Calu3 (cell line): ENCODE results near the gene ACAD11. TPM values are rescaled to one million over a fixed set of nuclear protein-coding genes. Genes with fewer than 3 reads are reported as not detected.

ENCODE experiments used
- BruUV-seq: library from RNA; stranded (reverse); fragments of 400-500 nt; replicated peaks from 2 replicates; lab custom pipeline; 2021; lab: Mats Ljungman, UMichigan
- CTCF ChIA-PET: fragments of 300-600 bp; sonication (Branson Sonifier 250); formaldehyde crosslinking; loops from one replicate; lab custom pipeline; 2022; ENCODE audit warnings: antibody characterized with exemption; lab: Charles Lee
- DNase-seq: peaks from one replicate; pipeline ENCODE4 v3.0.0; 2022
- H3K27ac Mint-ChIP-seq: one replicate; pipeline ENCODE4 v1.8.0; 2022; ENCODE audit warnings: mixed read lengths; ENCODE audit not compliant: unreplicated experiment
- H3K27me3 Mint-ChIP-seq: one replicate; pipeline ENCODE4 v1.8.0; 2022; ENCODE audit warnings: mixed read lengths; ENCODE audit not compliant: unreplicated experiment
- H3K36me3 Mint-ChIP-seq: one replicate; pipeline ENCODE4 v1.8.0; 2022; ENCODE audit warnings: mild to moderate bottlenecking, moderate library complexity, mixed read lengths; ENCODE audit not compliant: insufficient read depth, unreplicated experiment
- H3K4me1 Mint-ChIP-seq: one replicate; pipeline ENCODE4 v1.8.0; 2022; ENCODE audit warnings: mild to moderate bottlenecking, low read depth, mixed read lengths; ENCODE audit not compliant: unreplicated experiment
- H3K4me3 Mint-ChIP-seq: one replicate; pipeline ENCODE4 v1.8.0; 2022; ENCODE audit warnings: mild to moderate bottlenecking, low read depth, moderate library complexity, mixed read lengths; ENCODE audit not compliant: unreplicated experiment
- H3K9me3 Mint-ChIP-seq: one replicate; pipeline ENCODE4 v1.8.0; 2022; ENCODE audit warnings: low read depth, mixed read lengths; ENCODE audit not compliant: unreplicated experiment
- intact Hi-C: fragments of 100-400 bp; cut with micrococcal nuclease; formaldehyde crosslinking; loops from one replicate; pipeline ENCODE4 v1.10.0; 2022; ENCODE audit not compliant: unreplicated experiment
- total RNA-seq: library from RNA; stranded (reverse); gene quantifications from 2 replicates; pipeline ENCODE4 v1.2.3, GENCODE V29; 2022
- TF ChIP-seq, protein P1 (sequence below): fragments of 200-600 bp; IDR thresholded peaks from one replicate; pipeline ENCODE4 v1.8.0; 2022; ENCODE audit warnings: antibody characterized with exemption; ENCODE audit not compliant: unreplicated experiment

The ACAD11 gene
- total RNA-seq, 1 experiment from 2014 or later, result 14.6 TPM

DNA sequence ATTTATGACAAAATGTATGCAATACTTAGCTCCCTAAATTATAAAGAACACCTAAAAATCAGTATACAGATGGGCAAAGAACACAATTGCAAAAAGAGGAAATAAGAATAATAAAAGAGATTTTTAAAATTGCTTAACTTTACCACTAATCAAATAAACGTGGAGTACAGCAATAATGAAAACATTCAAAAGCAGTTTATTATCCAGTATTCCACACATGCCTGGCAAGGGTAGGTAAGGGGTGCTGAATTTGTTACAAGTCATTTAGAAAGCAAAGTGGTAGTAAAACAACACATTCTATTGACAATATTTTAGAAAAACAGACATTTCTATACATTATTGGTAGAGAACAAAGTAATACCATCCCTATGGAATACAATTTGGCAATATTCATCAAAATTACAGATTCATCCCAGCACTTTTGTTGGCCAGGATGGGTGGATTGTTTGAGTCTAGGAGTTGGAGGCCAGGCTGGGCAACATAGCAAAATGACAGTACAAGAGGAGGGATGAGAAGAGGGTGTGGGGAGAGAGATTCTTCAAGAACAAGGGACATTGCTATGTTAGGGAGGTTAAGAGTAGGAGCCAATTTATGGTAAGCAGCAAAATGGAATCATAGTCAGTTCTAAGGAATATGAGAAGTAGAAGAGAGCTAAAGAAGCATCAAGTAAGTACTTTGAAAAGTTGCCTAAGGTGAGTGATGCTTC lies 66.2 kb downstream of the ACAD11 start:
- Mint-ChIP-seq H3K4me1 (peaks cover 22% of the 10 kb centered on the region), H3K27me3 (no peaks in the 10 kb centered on the region), H3K27ac (no peak overlapping the region), H3K36me3 (peaks cover 5% of the 10 kb centered on the region), H3K9me3 (no peaks in the 10 kb centered on the region), H3K4me3 (no peak overlapping the region)
- intact Hi-C loops, result no loop called here
- CTCF ChIA-PET, result interaction anchor here (0.6 kb wide), 1 partner anchor 64 kb away, joined by 3 read pairs; no protein-coding TSS in a partner anchor
- TF ChIP-seq, protein P1, sequence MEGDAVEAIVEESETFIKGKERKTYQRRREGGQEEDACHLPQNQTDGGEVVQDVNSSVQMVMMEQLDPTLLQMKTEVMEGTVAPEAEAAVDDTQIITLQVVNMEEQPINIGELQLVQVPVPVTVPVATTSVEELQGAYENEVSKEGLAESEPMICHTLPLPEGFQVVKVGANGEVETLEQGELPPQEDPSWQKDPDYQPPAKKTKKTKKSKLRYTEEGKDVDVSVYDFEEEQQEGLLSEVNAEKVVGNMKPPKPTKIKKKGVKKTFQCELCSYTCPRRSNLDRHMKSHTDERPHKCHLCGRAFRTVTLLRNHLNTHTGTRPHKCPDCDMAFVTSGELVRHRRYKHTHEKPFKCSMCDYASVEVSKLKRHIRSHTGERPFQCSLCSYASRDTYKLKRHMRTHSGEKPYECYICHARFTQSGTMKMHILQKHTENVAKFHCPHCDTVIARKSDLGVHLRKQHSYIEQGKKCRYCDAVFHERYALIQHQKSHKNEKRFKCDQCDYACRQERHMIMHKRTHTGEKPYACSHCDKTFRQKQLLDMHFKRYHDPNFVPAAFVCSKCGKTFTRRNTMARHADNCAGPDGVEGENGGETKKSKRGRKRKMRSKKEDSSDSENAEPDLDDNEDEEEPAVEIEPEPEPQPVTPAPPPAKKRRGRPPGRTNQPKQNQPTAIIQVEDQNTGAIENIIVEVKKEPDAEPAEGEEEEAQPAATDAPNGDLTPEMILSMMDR, result no peak
- no peak for DNase-seq
- no TSS peak for BruUV-seq

DNA sequence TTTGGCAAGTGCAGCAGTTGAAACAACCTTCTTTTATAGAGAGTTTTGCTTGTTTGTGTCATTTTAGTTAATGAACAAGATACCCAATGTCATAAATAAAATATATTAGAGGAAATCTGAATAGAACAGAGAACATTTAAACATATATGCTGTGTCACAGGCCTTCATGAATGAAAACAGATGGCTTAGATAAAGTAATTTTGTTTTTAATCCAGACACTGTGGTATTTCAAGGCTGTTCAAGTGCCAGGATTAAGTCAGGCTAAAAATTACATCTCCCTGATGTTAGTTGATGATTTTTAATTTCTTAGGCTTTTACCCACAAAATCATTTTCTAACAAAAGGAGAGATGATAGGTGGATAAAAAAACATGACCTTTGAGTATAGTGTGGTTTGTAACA lies 67.4 kb downstream of the ACAD11 start:
- CTCF ChIA-PET, result no interaction called here
- H3K27ac Mint-ChIP-seq, result no peak overlapping the region
- H3K27me3 Mint-ChIP-seq, result no peaks in the 10 kb centered on the region
- TF ChIP-seq, protein P1, result no peak
- no peak for DNase-seq
- no peaks in the 10 kb centered on the region for H3K9me3 Mint-ChIP-seq
- H3K4me3 Mint-ChIP-seq, result no peak overlapping the region
- H3K36me3 Mint-ChIP-seq, result peaks cover 5% of the 10 kb centered on the region
- intact Hi-C loops, result no loop called here
- BruUV-seq, result no TSS peak
- peaks cover 18% of the 10 kb centered on the region for H3K4me1 Mint-ChIP-seq

DNA sequence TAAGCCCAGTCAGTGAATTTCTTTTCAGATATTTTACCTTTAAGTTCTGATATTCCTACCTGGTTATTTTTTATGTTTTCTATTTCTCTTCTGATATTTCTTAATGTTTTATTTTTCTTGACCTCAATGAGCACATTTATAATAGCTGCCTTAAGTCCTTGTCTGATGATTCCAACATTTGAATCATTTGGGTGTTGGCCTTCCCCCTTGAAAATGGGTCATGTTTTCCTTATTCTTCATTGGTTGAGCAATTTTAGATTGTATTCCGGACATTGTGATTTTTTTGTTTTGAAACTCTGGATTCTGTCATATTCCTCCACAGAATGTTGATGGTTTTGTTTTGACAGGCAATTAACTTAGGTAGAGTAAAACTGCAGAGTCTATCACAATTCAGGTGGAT lies 72.2 kb downstream of the ACAD11 start:
- no TSS peak for BruUV-seq
- DNase-seq, result no peak
- H3K27ac Mint-ChIP-seq, result no peak overlapping the region
- intact Hi-C loops, result no loop called here
- CTCF ChIA-PET, result interaction anchor here (0.6 kb wide), 2 partner anchors 19 to 1270 kb away, joined by 3 to 6 read pairs; no protein-coding TSS in a partner anchor
- H3K4me1 Mint-ChIP-seq, result no peaks in the 10 kb centered on the region
- H3K36me3 Mint-ChIP-seq, result no peaks in the 10 kb centered on the region
- no peaks in the 10 kb centered on the region for H3K27me3 Mint-ChIP-seq
- H3K9me3 Mint-ChIP-seq, result no peaks in the 10 kb centered on the region
- TF ChIP-seq, protein P1, result no peak
- H3K4me3 Mint-ChIP-seq, result no peak overlapping the region

DNA sequence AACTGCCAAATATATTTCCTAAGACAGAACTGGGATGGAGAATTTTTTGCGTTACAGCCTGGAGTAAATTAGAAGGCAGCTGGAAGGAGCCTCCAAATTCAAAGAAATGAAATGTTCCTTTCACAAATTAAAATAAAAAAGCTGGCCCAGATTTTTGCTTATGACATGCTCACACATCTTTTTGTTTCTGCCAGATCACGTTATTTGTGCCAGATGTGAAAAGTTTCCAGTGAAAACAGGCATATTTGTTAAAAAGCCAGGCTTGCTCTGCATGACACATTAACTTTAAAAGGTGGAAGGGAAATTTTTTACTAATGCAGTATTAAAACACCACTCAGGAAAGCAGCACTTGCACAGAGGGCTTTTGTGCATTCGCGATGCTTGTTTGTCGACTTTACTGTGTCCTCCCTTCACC lies 85.8 kb downstream of the ACAD11 start:
- TF ChIP-seq, protein P1, result no peak
- no peak for DNase-seq
- intact Hi-C loops, result no loop called here
- BruUV-seq, result no TSS peak
- H3K27me3 Mint-ChIP-seq, result no peaks in the 10 kb centered on the region
- CTCF ChIA-PET, result no interaction called here
- H3K9me3 Mint-ChIP-seq, result peaks cover 2% of the 10 kb centered on the region
- no peaks in the 10 kb centered on the region for H3K36me3 Mint-ChIP-seq
- H3K4me1 Mint-ChIP-seq, result no peaks in the 10 kb centered on the region
- H3K4me3 Mint-ChIP-seq, result no peak overlapping the region
- H3K27ac Mint-ChIP-seq, result no peak overlapping the region
